Mesothelial cell of epicardium (in vitro differentiated cells): Measurements from ENCODE around the gene GRHL1. TPM values are rescaled to one million over a fixed set of nuclear protein-coding genes. Genes with fewer than 3 reads are reported as not detected.

Source experiments
- DNase-seq, 2 experiments: peaks; one replicate each; pipeline ENCODE4 v3.0.0; 2021; ENCODE audit warnings: low spot score in 2 of 2; ENCODE audit not compliant: unreplicated experiment in 2 of 2
- H3K27ac Mint-ChIP-seq: 2 replicates; pipeline ENCODE4 v1.8.0; 2021; ENCODE audit warnings: mixed read lengths
- H3K27me3 Mint-ChIP-seq: 2 replicates; pipeline ENCODE4 v1.8.0; 2021; ENCODE audit warnings: low read depth, mixed read lengths
- H3K36me3 Mint-ChIP-seq: 2 replicates; pipeline ENCODE4 v1.8.0; 2021; ENCODE audit warnings: mixed read lengths
- H3K4me1 Mint-ChIP-seq: 2 replicates; pipeline ENCODE4 v1.8.0; 2021; ENCODE audit warnings: mixed read lengths
- H3K4me3 Mint-ChIP-seq: 2 replicates; pipeline ENCODE4 v1.8.0; 2021; ENCODE audit warnings: mild to moderate bottlenecking, moderate library complexity, mixed read lengths
- H3K9me3 Mint-ChIP-seq: 2 replicates; pipeline ENCODE4 v1.8.0; 2021; ENCODE audit warnings: mixed read lengths
- total RNA-seq: library from RNA; stranded (reverse); gene quantifications from 3 replicates; pipeline ENCODE4 v1.2.1, GENCODE V29; 2021
- TF ChIP-seq, protein P1 (sequence below): fragments of 200-600 bp; sonication (generic); IDR thresholded peaks from one replicate; pipeline ENCODE4 v1.5.0; 2021; ENCODE audit warnings: antibody characterized with exemption; ENCODE audit not compliant: unreplicated experiment

GRHL1 gene
- total RNA-seq, 1 donor from 2014 or later, result 8.2 TPM

DNA sequence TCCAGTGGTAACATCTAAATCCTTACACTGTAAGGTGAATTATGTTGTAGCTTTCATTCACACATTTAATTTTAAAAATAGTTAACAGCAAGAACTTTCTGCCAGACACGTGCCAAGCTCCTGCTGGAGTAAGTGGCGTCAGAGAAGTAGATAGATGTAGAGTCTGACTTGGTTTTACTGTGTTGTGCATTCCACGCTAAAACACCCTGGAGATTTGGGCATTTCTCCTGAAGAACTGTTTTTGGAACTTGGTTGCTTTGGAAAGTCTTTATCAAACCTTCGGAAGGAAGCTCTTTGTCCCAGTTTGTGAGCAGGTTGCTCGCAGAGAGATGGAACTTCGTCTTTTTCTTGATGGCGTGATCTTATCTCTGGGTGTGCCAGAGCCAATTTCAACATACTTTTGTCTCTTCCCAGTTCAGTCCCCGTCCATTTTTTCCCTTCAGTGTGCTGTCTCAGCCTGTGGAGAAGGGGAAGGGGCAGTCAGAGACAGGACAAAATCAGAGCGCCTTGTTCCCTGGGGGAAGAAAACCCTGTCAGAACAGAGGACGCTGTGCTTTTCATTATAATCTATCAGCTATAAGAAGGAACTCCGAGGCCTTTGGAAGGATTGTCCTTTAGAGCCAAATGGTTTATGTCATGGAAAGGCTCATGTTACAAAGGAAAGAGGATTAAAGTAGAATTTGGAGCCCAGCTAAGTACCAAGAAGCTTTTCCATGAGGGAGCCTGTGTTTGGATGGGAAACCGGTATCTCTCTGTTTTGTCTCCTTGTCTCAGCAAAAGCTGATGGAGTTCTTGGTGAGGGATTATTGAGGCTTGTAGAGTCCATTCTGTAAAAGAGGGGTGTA is 18.9 kb downstream of the GRHL1 start:
- peak overlapping the region; percentile 4 for H3K27ac Mint-ChIP-seq
- H3K9me3 Mint-ChIP-seq, result no peaks in the 10 kb centered on the region
- TF ChIP-seq, protein P1, sequence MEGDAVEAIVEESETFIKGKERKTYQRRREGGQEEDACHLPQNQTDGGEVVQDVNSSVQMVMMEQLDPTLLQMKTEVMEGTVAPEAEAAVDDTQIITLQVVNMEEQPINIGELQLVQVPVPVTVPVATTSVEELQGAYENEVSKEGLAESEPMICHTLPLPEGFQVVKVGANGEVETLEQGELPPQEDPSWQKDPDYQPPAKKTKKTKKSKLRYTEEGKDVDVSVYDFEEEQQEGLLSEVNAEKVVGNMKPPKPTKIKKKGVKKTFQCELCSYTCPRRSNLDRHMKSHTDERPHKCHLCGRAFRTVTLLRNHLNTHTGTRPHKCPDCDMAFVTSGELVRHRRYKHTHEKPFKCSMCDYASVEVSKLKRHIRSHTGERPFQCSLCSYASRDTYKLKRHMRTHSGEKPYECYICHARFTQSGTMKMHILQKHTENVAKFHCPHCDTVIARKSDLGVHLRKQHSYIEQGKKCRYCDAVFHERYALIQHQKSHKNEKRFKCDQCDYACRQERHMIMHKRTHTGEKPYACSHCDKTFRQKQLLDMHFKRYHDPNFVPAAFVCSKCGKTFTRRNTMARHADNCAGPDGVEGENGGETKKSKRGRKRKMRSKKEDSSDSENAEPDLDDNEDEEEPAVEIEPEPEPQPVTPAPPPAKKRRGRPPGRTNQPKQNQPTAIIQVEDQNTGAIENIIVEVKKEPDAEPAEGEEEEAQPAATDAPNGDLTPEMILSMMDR, result no peak
- peaks cover 78% of the 10 kb centered on the region for H3K4me1 Mint-ChIP-seq
- peaks cover 5% of the 10 kb centered on the region for H3K36me3 Mint-ChIP-seq
- DNase-seq, result no peak
- H3K4me3 Mint-ChIP-seq, result no peak overlapping the region
- no peaks in the 10 kb centered on the region for H3K27me3 Mint-ChIP-seq

DNA sequence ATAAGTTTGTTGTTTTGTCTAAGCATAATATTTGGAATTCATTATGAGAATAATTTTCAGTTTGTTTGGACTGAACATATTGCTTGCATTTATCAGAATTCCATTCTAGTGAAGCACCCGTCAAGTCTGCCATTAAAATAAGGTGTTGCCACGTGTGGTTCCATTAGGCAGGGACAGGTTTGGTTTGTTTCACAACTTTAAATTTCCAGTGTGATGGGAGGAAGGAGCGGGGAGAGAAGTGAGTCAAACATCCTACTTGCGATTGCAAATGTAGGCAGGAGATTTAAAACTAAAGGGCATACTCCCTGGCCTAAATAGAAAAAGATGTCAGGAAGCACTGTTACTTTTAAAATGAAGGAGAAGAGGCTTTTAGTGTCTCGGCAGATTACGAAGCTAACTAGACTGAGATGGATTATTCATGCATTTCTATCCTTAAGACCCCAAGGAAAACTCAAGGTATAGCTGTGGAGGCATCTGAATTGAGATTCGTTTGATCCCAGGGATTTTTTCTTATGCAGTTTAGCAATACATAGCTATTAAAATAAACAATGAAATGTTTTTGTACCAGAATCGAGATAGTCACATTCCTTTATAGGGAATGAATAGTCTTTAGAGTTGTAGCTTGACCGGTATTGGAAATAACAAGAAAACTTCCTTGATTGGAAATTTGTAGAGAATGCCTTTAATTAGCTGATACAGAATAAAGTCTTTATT is 19.8 kb downstream of the GRHL1 start:
- Mint-ChIP-seq H3K9me3 (no peaks in the 10 kb centered on the region), H3K27me3 (no peaks in the 10 kb centered on the region), H3K27ac (peak overlapping the region; percentile 4), H3K4me3 (no peak overlapping the region), H3K4me1 (peaks cover 78% of the 10 kb centered on the region), H3K36me3 (peaks cover 4% of the 10 kb centered on the region)
- no peak for DNase-seq
- TF ChIP-seq, protein P1, result no peak

DNA sequence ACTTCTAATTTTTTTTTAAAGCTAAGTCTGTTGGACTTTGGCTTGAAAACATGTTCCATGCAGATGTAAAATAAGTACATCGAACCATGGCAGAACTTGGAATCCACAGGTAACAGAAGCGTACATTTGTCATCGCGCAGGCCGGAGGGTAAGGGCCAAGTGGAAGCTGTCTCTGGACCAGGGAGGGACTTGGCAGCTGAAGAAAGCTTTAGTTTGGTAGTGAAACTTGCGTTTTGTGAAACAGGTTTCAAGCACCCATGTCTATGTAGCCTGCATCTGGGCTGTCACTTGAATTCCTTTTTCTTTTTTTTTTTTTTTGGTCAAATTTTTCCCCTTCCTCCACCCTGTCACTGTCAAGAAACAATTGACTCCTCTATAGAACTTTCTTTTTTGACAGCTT is 20.4 kb downstream of the GRHL1 start:
- TF ChIP-seq, protein P1, result no peak
- H3K4me1 Mint-ChIP-seq, result peaks cover 77% of the 10 kb centered on the region
- H3K27ac Mint-ChIP-seq, result no peak overlapping the region
- DNase-seq, result no peak
- no peaks in the 10 kb centered on the region for H3K9me3 Mint-ChIP-seq
- H3K4me3 Mint-ChIP-seq, result no peak overlapping the region
- no peaks in the 10 kb centered on the region for H3K27me3 Mint-ChIP-seq
- peaks cover 10% of the 10 kb centered on the region for H3K36me3 Mint-ChIP-seq

DNA sequence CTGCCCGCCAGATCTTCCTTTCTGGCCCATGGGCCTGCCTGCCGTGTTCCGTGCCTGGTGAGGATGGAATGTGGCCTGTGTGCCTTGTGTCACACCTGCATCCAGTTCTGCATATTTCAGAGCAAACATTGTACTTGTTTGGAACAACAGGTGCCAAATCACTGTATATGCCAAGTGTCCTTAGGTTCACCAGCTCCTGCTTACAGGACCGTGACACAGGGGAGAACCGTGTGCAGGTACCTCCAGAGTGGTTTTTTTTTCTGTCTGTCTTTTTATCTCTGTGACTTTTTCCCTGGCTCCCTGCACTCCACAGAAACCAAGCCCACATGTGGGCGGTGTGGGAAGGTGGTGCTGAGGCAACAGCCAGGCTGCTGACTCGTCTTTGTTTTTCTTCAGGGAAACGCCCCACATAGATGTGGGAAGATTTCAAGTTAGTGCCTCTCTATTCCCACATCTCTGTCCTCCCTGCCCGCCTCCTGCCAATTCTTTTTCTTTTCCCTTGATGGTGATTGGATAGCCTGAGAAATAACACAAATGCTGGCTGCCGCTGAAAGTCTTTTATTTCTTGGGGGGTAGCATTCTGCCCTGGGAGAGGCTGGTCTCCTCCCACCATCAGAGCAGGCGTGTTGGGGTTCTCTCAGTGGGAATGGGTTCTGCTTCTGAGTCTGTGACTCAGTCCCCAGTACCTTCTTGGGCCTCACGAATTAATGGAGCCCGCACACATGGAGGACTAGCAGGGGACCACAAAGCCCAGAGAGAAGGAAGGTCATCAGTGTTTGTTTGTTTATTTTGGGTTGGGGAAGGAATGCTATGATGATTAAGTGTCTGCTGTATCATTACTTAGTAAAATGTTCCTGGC is 21.4 kb downstream of the GRHL1 start:
- Mint-ChIP-seq H3K36me3 (peaks cover 12% of the 10 kb centered on the region), H3K4me1 (peaks cover 67% of the 10 kb centered on the region), H3K27me3 (no peaks in the 10 kb centered on the region), H3K27ac (peak overlapping the region; percentile 4), H3K9me3 (no peaks in the 10 kb centered on the region), H3K4me3 (no peak overlapping the region)
- TF ChIP-seq, protein P1, result no peak
- no peak for DNase-seq

DNA sequence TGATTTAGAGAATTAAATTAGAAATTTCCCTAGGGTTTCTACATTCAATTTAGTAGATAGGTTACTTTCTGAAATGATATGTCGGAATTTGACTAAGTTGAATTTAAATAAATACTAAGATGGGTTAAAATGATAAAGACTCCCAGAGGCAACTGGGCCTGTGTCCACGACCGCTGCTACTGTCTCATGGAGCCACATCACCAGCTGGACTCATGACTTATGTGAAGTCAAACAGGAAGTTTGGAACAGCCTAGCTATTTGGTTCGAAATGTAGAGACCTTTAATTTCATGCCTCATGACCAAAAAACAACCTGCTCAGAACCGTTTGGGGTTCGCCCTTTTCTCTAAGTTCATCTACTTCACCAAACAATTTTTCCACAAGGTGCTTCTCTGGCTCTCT is 22.2 kb downstream of the GRHL1 start:
- TF ChIP-seq, protein P1, result no peak

More for the DNA sequence above, 22.2 kb downstream of the GRHL1 start:
- H3K4me3 Mint-ChIP-seq, result no peak overlapping the region
- no peaks in the 10 kb centered on the region for H3K27me3 Mint-ChIP-seq
- H3K9me3 Mint-ChIP-seq, result no peaks in the 10 kb centered on the region
- H3K36me3 Mint-ChIP-seq, result peaks cover 17% of the 10 kb centered on the region
- no peak for DNase-seq
- H3K27ac Mint-ChIP-seq, result no peak overlapping the region
- H3K4me1 Mint-ChIP-seq, result peaks cover 59% of the 10 kb centered on the region
